GM12872 (cell line): ENCODE data around the gene BOD1L1.

Source experiments
- CTCF ChIP-seq: IDR thresholded peaks from 3 replicates; pipeline ENCODE4 v1.5.1; 2011; ENCODE audit warnings: low read depth, mild to moderate bottlenecking, low read length, moderate library complexity; ENCODE audit not compliant: insufficient read depth

The BOD1L1 gene

DNA sequence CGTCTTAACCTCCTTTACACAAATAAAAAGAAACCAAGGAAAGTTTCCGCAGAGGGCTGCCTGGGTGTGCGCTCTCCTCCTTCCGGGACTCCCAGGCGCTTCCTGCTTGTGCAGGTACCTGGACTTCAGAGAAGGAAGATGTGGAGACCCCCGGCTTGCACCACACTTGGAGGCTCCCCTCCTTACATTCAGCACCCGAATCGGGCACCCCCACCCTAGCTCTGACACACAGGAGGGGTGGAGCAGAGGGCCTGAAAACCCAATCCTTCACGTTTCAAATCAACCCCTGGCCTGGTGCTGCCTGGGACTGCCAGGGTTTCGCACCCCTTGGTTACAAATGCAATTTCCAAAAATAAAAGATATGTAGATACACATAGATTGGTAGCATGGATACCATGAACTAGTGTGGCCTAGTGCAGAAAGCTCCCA is 86.3 kb downstream of the BOD1L1 start:
- TF ChIP-seq CTCF = no peak

GRCh38 chr4:13540446-13541175 is 86.9 kb downstream of the BOD1L1 start:
- TF ChIP-seq CTCF = no peak

DNA sequence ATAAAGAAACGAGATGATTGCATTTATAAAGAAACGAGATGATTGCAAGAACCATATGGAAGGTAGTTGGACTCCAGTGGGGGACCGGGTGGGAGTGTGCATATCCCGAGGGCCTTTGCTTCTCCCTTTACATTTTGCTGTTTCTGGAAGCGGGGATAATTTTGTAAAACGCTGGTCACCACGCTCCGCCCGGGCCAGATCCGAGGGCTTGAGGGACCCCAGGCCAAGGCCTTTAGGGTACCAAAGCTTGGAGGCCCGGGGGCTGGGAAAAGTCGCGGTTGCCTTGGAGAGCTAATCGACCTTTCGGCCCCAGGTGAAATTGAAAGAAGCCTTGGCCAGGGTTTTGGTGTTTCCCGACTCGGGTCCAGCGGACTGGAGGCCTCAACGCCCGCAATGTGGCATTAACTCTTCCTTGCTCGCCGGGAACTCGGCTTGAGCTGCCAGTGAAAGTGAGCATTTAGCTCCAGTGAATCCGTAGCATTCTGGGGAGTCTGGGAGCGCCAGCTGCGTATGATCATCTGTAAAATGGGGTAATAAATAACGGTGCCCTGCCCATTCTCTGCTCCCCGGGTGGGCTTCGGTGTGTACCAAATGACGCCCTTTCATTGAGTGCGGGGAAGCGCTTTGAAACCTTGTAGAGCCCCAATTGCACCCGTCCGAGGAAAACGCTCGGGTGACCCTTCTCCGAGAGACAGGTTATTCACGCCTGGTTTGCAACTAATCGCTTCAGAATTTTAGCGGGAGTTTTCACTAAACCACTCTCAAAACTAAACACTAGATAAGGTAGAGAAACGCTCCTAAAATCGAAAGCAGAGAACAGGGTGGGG is 87.7 kb downstream of the BOD1L1 start:
- TF ChIP-seq CTCF = no peak

DNA sequence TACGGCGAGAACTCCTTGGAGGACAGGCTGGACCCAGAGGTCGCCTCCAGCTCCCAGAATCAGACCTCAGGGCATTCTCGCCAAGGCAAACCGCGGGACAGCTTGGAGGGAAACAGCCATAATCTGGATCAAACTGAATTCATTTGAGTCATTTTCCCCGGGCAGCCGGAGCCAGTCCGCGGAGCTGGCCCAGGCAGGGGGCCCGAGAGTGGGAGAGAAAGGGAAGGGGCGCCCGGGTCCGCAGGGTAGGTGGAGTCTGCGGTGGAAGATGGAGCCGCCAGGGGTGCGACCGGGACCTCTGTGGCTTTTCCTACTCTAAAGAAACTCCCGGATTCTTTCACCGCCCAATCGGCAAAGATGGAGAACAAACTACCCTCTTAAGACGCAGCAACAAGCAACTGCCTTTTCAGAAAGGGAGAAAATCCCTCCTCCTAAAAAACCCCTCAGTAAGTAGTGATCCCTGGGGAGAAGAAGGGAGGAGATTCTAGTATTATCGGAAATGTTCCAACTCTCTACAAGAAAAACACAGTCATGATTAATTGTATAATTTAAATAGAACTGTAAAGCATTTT is 88.4 kb downstream of the BOD1L1 start:
- TF ChIP-seq CTCF = no peak

DNA sequence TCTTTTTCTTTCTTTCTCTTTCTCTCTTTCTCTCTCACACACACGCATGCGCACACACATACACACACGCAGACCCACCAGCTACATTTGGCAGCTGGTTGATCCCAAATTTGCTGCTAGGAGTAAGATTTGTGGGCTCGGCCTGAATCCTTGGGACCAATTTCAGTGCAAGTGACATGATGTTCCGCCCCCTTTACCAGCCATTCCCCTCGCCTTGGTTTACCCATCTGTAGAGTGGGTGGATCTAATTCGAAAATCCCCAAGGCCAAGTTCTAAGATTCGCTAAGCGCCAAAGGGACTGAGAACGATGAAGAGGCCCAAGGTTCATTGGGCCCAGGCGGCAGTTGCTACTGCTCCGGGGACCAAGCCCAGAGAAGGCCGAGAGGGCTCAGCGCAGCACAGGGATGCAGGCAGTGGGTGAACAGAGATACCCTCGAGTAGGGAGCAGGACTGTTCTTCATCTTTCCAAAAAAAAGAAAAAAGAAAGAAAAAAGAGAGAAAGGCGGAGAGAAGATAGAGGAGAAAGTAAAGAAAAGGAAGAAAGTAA is 89.0 kb downstream of the BOD1L1 start:
- no peak for TF ChIP-seq CTCF

- TF ChIP-seq CTCF = no peak
These were observed 89.7 kb downstream of the BOD1L1 start for GRCh38 chr4:13537832-13538177.
